Stimulated activated naive CD4-positive, alpha-beta T cell (primary cell): ENCODE results near the gene IGLL1.
"Not testable (repeated sequence)": the region's sequence is repeated elsewhere in the genome, so short reads cannot be mapped to it uniquely, and the experiment has no call there.

Source experiments
- DNase-seq, 6 experiments: peaks; one replicate each; lab custom pipeline; 2025; lab: John Stamatoyannopoulos, UW

Gene IGLL1

DNA sequence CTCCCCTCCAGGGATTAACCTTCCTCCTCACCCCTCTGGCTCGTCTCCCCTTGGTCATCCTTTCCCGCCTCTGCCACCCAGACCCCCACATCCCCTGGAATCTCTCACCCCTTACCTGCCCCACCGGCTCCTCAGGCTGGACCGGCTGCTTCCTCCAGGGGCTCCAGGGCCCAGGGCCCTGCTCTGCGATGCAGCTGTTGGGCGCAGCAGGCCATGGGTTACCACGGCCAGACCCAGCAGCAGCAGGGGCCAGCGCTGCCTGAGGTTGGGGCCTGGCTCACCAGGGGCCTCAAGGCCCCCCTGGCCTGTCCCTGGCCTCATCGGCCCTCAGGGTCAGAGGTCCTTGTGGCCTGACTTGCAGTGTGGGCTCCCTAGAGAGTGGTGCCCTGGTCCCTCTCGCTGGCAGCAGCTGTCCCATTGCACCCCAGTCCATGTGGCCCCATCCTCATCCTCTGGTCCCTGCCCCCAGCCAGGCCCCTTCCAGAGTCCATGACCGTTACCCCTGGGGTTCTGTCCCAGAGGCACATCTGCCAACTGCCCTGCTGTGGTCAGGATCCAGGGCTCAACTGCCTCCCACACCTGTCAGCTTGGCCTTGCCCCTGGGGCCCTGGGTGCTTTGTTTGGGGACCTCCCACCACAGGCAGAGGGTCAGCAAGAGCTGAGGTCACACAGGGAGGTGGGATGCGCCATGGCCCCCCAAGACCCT, at the start of gene IGLL1:
IGLL1 (minus strand) TSS at position 421 of the 706 bp plus-strand sequence; CDS start at position 321, 100 bp downstream.
- no peak for DNase-seq

DNA sequence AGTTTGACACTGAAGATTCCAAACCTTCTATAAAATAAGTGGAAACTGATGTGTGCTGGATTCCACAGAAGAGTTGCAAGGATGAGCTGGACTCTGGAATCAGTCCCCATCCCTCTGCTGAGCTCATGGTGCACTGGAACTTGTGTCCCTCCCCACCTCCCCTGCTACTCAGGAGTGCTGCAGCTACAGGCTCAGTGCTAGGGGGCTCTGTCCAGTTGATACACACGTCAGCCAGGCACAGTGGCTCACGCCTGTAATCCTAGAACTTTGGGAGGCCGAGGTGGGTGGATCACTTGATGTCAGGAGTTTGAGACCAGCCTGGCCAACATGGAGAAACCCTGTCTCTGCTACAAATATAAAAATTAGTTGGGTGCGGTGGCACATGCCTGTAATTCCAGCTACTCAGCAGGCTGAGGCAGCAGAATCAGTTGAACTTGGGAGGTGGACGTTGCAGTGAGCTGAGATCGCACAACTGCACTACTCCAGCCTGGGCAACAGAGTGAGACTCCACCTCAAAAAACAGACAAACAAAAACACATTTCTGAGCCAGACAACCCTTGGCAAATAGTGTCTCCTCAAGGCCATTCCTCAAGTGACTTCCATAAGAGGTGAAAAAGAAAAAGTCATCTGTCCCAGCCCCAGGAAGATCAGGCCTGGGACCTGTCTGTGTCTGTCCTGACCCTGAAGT, 48.1 kb upstream of the IGLL1 start:
- DNase-seq, result not testable (repeated sequence)

- DNase-seq, result peak; percentile 20 to 64 (median 40)
These were observed 47.4 kb upstream of the IGLL1 start for GRCh38 chr22:23627401-23628055.

DNA sequence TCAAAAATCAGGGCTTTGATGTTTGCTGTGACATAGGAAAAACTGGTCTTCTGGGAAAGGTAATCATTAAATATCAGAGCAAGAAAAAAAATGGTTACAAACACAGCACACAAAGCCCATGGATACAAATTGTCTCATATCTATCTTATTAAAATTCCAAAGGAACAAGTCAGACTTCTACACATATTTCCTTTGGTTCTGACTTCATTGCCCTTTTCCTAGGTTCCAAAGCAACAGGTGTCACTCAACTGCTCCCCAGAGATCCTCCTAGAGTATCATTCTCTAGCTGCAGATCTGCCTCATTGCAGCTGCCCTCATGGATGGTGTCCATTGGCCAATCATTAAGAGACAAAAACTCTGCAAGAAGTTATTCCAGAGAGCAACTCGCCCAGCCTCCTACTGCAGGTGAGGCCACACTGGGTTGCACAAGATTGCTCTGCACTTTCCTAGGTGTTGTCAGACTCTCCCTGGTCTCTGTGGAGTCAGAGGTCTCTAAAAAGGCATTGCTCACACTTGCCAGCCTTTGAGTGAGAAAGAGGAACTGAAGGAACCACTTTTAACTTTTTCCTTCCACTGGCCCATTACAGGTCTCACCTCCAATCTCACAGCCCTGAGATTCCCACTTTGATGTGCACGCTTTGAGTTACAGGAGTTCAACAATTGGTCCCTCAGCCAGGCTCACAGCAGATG, 46.3 kb upstream of the IGLL1 start:
- no peak for DNase-seq

DNA sequence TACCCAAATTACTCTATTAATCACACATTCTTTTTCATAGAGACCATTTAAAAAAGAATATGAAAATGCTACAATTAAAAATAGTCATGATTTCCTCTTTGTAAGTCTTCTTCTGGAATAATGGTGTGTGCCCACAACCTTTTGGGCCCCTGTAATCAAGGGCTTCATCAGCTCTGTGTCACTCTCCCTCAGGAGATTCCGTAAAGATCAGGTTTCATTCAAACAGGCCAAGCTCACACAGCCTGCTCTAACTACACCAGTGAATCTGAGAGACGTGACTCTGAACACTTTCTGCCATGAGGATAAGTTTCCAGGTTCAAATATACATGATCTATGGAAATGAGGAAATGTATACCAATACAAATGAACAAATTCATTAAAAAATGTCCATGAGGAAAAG, 42.5 kb upstream of the IGLL1 start:
- DNase-seq, result no peak

DNA sequence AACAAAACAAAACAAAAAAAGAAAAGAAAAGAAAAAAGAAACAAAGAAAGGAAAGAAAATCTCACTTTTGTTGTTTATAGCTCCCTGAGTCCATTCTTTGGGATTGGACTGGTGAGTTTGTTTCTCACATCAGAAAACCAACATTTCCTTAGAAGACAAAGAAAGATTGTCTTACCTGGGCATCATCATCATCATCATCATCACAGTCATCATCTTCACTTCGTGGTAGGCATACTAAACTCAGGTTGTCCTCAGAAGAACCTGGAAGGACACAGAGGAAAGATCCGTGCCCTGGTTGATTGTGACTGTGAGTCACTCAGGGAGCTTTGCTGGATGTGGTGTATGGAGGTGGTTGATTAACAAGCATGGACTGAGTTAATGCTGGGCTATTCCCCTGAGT, 41.8 kb upstream of the IGLL1 start:
- not testable (repeated sequence) for DNase-seq

DNA sequence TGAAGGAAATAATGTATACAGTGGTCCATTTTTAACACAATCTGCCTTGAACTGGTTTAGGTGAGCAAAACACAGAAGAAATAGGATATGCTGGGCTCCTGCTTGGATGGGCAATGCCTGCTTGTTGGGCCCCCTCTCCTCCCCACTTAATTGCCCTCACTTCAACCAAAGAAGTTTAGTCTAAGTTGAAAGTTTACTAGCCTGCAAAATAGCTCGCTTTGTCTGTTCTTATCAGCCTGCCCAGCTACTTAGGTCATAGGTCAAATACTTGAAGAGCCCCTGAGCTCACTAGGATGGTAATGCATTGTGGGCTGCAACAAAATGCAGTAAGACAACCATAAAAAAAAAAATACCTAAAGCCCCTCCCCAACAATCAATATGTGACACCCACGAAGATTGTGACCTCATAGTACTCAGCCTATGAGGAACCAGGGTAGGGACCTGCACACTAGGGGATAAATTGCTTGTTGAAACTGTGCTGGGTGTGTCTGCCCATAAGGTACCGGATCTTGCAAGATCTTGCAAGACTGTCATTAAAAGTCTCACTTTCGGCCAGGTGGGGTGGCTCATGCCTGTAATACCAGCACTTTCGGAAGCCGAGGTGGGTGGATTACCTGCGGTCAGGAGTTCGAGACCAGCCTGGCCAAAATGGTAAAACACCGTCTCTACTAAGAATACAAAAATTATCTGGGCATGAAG, 41.1 kb upstream of the IGLL1 start:
- DNase-seq, result no peak

- no peak for DNase-seq
These were observed 33.3 kb upstream of the IGLL1 start for GRCh38 chr22:23613193-23613972.

DNA sequence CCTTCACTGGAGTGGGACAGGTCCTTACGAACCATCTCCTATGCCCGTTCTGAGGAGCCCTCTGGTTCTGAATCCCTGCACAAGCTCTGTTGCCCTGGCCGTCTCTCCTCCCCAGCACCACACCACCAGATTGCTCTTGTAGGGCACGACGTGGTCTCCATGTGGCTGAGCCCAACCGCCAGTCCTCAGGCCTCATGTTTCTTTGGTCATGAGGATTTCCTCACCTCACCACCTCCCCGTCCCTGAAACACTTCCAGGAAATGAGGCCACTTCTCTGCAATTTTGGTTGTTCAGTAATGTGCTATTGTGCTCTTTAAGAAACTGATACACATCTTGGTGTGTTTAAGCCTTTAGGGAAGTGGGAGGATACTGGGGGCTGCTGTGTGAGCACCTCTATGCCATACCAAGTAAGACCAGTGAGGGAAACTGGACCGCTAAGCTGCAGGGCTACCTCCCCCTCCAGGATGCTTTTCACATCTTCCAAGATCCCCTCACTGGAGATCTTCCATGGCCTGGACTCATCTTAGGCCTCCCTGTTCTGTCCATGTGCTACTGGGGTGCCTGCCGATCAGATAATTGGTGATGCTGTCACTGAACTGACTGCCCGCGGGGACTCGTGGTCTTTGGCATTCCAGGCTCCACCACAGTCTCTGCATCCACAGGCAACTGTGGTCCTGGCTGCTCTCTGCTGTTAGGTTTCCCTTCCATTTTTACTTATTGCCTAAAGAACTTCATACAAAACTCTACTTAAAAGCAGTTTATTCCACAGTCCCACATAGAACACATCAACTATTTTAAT, 30.1 kb upstream of the IGLL1 start:
- no peak for DNase-seq

DNA sequence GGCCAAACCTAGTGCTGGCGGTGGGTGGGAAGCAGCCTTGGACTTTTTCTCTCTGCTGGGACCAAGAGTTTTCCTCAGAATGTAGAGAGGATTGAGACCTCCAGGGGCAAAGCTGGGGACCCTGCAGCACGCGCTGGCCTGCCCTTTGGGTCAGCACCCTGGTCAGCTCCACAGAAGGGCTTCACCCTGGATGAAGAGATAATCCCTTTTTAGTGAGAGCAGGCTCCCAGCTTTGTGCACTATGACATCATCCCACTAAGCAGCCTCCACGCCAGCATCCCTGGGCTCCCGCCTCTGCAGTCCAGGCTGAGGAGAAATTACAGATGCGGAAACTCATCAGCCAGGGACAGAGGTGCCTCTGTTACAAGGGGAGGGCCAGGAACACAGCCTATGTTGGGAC, 28.5 kb upstream of the IGLL1 start:
- no peak for DNase-seq

- DNase-seq, result no peak
These were observed 26.4 kb upstream of the IGLL1 start for GRCh38 chr22:23606204-23607131.

DNA sequence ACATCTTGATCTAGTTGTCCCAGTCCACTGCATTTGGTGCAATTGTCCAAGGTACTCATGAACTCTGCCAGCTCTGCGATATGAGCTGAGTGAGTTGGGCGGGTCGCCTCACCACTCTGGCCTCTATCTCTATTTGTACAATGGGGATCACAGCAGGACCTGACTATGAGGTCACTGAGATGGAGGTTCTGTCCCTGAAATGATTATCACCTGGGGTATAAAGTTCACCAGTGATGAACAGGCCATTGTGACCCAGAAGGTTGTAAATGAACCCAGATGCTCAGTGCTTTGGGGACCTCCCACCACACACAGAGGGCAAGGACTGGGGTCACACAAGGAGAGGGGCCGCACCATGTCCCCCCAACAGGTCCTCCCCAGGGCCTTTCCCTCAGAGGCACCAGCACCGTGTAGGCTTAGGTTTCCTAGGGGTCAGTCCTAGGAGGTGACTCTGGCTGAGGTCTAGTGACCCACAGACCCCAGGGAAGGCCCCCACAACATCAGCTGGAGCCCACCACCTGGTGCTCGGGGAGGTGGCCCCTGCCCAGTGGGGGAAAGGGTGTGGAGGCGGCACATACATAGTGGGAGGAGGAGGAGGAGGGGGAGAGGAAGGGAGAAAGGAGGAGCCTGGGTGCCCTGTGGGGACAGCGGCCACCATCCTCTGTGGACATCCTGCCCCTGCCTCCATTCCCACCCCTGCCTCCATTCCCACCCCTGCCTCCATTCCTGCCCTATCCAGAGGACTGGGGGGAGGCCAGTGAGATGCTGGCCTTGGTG, 25.0 kb upstream of the IGLL1 start:
- no peak for DNase-seq

DNA sequence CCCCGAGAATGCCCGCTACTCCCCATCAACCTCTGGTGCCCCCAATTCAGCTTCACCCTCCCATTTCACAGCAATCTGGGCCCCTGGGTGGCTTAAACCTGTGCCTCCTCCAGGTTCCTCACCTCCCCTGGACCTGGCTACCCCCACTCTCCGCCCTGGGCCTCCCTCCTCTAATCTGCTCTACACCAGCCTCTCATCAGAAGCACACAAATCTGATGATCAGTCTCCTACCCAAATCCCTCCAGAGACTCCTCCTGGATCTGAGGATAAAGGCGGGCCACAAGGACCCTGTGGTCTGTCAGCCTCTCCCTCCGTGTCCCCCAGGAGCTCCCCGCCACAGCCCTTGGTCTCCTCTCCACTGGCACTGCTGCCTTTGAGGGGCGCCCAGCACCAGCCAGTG, 23.2 kb upstream of the IGLL1 start:
- no peak for DNase-seq

GRCh38 chr22:23598805-23599518, 18.9 kb upstream of the IGLL1 start:
- no peak for DNase-seq

DNA sequence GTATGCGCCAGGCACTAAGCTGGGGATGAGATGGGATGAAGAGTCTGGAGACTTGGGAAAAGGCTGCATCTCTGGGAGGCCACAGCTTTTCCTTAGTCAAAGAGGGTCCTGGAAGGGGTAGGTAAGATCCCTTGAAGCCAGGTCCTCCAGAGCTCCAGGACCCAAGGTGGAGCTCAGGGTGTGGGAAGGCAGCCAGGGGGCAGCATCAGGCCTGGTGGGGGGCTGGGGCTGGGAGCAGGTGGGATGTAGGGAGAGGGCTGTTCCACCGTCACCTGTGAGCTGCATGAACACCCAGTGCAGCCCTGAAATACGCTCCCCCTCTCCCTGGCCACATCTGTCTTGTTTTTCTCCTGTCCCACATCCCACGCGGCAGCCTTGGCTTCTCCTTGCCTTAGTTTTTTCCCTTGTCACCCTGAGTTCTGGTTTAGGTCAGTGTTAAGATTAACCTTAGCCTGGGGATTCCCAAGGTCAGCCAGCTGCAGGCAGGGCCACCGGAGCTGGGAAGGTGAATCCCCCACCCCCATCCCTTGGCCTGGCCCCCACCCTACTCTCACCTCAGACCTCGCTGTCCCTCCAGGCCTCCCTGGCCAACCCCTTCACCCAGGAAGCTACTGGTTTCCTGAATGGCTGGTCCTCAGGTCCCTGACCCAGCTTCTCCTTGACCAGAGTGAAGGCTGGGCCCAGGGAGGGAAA, 17.6 kb upstream of the IGLL1 start:
- DNase-seq, result not testable (repeated sequence)

GRCh38 chr22:23595904-23596303, 15.8 kb upstream of the IGLL1 start:
- not testable (repeated sequence) for DNase-seq

- no peak for DNase-seq
These were observed 11.8 kb upstream of the IGLL1 start for GRCh38 chr22:23591846-23592245.
